Cardiac fibroblast (primary cell): ENCODE data around the gene ALDH3B2.
"Not testable (repeated sequence)": the region's sequence is repeated elsewhere in the genome, so short reads cannot be mapped to it uniquely, and the experiment has no call there.

Source experiments
- DNase-seq, 2 donors: peaks; one replicate each; pipeline versions ENCODE4 v3.0.0 to v3.0.0-alpha.2; 2010; ENCODE audit warnings: low read depth in 2 of 2
- H3K4me3 ChIP-seq, 2 donors: replicated peaks in 1 of 2; 1 replicate in 1 of 2; 2 replicates in 1 of 2; pipeline ENCODE4 v1.5.1; 2011; ENCODE audit warnings: low read depth in 2 of 2, low read length in 2 of 2, mild to moderate bottlenecking in 2 of 2, moderate library complexity in 1 of 2
- TF ChIP-seq, protein P1 (sequence below): IDR thresholded peaks from one replicate; pipeline ENCODE4 v1.5.1; 2011; ENCODE audit warnings: low read depth, mild to moderate bottlenecking, low read length, inconsistent platforms

Gene ALDH3B2

GRCh38 chr11:67694875-67695555, 20.6 kb upstream of the ALDH3B2 start:
- TF ChIP-seq, protein P1, sequence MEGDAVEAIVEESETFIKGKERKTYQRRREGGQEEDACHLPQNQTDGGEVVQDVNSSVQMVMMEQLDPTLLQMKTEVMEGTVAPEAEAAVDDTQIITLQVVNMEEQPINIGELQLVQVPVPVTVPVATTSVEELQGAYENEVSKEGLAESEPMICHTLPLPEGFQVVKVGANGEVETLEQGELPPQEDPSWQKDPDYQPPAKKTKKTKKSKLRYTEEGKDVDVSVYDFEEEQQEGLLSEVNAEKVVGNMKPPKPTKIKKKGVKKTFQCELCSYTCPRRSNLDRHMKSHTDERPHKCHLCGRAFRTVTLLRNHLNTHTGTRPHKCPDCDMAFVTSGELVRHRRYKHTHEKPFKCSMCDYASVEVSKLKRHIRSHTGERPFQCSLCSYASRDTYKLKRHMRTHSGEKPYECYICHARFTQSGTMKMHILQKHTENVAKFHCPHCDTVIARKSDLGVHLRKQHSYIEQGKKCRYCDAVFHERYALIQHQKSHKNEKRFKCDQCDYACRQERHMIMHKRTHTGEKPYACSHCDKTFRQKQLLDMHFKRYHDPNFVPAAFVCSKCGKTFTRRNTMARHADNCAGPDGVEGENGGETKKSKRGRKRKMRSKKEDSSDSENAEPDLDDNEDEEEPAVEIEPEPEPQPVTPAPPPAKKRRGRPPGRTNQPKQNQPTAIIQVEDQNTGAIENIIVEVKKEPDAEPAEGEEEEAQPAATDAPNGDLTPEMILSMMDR = no peak
- no peak for DNase-seq
- H3K4me3 ChIP-seq = no peak overlapping the region

GRCh38 chr11:67691149-67691548, 16.7 kb upstream of the ALDH3B2 start:
- peak; percentile 5 to 13 for DNase-seq
- no peak overlapping the region for H3K4me3 ChIP-seq
- TF ChIP-seq, protein P1 = peak; percentile 29

DNA sequence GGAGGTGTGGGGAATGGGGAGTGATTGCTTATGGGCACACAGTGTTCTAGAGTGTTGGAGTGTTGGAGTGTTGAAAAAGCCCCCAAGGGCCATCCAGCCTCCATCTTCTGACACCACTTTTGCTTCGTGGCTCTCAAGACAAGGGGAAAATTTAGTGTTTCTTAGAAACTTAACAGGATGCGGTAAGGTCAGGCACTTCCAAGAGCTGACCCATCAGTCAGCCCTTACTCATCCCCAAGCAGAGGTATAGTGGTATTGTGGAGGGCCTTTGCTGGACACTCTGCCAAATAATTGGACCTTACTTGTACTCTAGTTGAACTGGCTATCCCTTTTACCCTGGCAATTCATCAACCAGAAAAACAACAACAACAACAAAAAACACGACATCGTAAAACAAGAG, 14.8 kb upstream of the ALDH3B2 start:
- TF ChIP-seq, protein P1 = no peak
- H3K4me3 ChIP-seq = no peak overlapping the region
- no peak for DNase-seq

- TF ChIP-seq, protein P1 = no peak
- no peak for DNase-seq
- no peak overlapping the region for H3K4me3 ChIP-seq
These were observed 13.6 kb upstream of the ALDH3B2 start for GRCh38 chr11:67687986-67688385.

DNA sequence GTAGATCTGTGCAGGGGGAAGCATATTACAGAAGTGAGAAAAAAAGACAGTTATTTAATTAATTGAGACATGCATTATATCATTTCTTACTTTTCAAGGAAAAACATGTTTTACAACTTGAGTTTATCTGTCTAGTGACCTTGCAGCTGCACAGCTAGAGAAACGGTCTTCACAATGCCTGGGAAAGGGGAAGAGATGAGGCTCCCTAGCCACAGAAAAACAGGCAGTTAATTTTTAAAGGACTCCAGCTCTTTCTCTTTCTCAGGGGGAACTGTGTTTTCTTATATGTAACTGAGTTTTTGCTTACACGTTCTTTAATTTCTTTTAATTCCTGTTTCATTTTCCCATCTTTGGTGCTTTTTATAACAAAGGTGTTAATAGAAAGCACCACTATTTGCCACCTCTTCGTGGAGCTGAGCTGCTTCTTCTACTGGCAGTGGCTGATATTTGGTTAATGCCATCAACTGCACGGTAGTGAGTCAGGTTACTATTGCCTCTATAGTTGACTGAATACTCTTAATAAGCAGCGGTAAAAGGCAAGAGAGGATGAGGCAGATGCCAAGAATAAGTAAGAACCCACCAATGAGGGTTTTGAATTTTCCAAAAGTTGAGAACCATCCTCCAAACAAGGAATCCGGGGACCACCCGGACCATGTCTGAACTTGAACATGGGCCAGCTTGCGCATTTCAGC, 11.4 kb upstream of the ALDH3B2 start:
- DNase-seq, H3K4me3 ChIP-seq: not testable (repeated sequence)

- DNase-seq = peak in 1 of 2 donors; percentile 27
- H3K4me3 ChIP-seq = not testable (repeated sequence)
These were observed 8.0 kb upstream of the ALDH3B2 start for GRCh38 chr11:67682126-67683034.

- no peak overlapping the region for H3K4me3 ChIP-seq
- TF ChIP-seq, protein P1 = no peak
These were observed 6.5 kb upstream of the ALDH3B2 start for GRCh38 chr11:67680696-67681470.

More at GRCh38 chr11:67680696-67681470, 6.5 kb upstream of the ALDH3B2 start:
- no peak for DNase-seq
